Ascending aorta (tissue), 2 donors: ENCODE measurements around the gene KSR1. TPM values are rescaled to one million over a fixed set of nuclear protein-coding genes. Genes with fewer than 3 reads are reported as not detected.

Experiments used
- DNase-seq, 2 donors: peaks; one replicate each; pipeline ENCODE4 v3.0.0-alpha.2; 2019; ENCODE audit warnings: low spot score in 2 of 2
- H3K27ac ChIP-seq, 2 donors: fragments of 200-600 bp; sonication (generic); one replicate each; pipeline ENCODE4 v1.5.1; 2016 to 2017; ENCODE audit warnings: mild to moderate bottlenecking in 1 of 2
- H3K27me3 ChIP-seq: fragments of 200-600 bp; sonication (generic); one replicate; pipeline ENCODE4 v1.5.1; 2017
- H3K36me3 ChIP-seq, 2 donors: fragments of 200-600 bp; sonication (generic); one replicate each; pipeline ENCODE4 v1.5.1; 2016
- H3K4me1 ChIP-seq, 2 donors: fragments of 200-600 bp; sonication (generic); one replicate each; pipeline ENCODE4 v1.5.1; 2016 to 2017; ENCODE audit warnings: mild to moderate bottlenecking in 1 of 2
- H3K4me3 ChIP-seq, 2 donors: fragments of 200-600 bp; sonication (generic); one replicate each; pipeline ENCODE4 v1.5.1; 2016 to 2017; ENCODE audit warnings: mild to moderate bottlenecking in 1 of 2
- H3K9me3 ChIP-seq, 2 donors: fragments of 200-600 bp; sonication (generic); one replicate each; pipeline ENCODE4 v1.5.1; 2016
- CTCF ChIP-seq, 3 experiments: fragments of 200-600 bp in 2 of 3; fragments of 450-650 bp in 1 of 3; sonication (generic) in 2 of 3; IDR thresholded peaks; one replicate each; pipeline ENCODE4 v1.5.1; 2016 to 2019; ENCODE audit warnings: antibody characterized with exemption in 3 of 3, mild to moderate bottlenecking in 1 of 3, moderate library complexity in 1 of 3
- intact Hi-C: fragments of 100-400 bp; cut with DNase I; formaldehyde crosslinking; loops from one replicate; pipeline ENCODE4 v1.15.1; 2023
- total RNA-seq: library from RNA; depleted of rRNA; stranded (reverse); fragments of >200 nt; gene quantifications from one replicate; pipeline ENCODE4 v1.1.0, GENCODE V29; 2016

The KSR1 gene
- total RNA-seq, 1 donor from 2014 or later: 42.6 TPM

- no peak overlapping the region for H3K27ac ChIP-seq
- intact Hi-C loops: no loop called here
- TF ChIP-seq CTCF (IDR thresholded peaks at IDR 0.05): no peak
- H3K36me3 ChIP-seq: no peaks in the 10 kb centered on the region
- peaks cover 1 to 4% of the 10 kb centered on the region in 2 donors for H3K4me1 ChIP-seq
- DNase-seq: no peak
- H3K9me3 ChIP-seq: no peaks in the 10 kb centered on the region
- no peak overlapping the region for H3K4me3 ChIP-seq
- H3K27me3 ChIP-seq: no peaks in the 10 kb centered on the region
These were observed 69.1 kb downstream of the KSR1 start for GRCh38 chr17:27525316-27525715.

- intact Hi-C loops: no loop called here
- H3K27ac ChIP-seq: no peak overlapping the region
- H3K36me3 ChIP-seq: no peaks in the 10 kb centered on the region
- H3K27me3 ChIP-seq: no peaks in the 10 kb centered on the region
- peaks cover 5 to 8% of the 10 kb centered on the region in 2 donors for H3K4me1 ChIP-seq
- H3K9me3 ChIP-seq: no peaks in the 10 kb centered on the region
- H3K4me3 ChIP-seq: no peak overlapping the region
- TF ChIP-seq CTCF (IDR thresholded peaks at IDR 0.05): no peak
- no peak for DNase-seq
These were observed 69.8 kb downstream of the KSR1 start for GRCh38 chr17:27525836-27526603.

DNA sequence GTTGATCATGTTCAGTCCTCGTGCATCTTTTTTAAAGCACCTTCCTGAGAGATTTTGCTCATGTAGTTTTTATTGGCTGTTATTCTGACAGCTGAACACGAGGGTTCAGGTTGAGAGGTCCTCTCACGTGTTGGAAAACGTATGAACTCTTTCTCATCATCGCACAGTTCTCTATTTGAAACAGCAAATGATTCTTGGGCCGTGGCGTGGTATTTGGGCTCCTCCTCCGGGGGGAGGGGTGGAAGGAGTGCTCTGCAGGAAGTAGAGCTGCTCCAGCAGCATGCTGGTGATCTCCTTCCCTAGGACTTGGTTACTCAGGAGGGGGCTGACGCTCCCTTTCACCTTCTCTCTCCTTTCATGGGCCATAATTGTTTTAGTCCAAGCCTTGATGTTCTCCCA, 70.4 kb downstream of the KSR1 start:
- H3K9me3 ChIP-seq: no peaks in the 10 kb centered on the region
- DNase-seq: no peak
- H3K36me3 ChIP-seq: no peaks in the 10 kb centered on the region
- intact Hi-C loops: no loop called here
- H3K27ac ChIP-seq: no peak overlapping the region
- H3K27me3 ChIP-seq: no peaks in the 10 kb centered on the region
- no peak overlapping the region for H3K4me3 ChIP-seq
- TF ChIP-seq CTCF (IDR thresholded peaks at IDR 0.05): no peak
- H3K4me1 ChIP-seq: peaks cover 7 to 13% of the 10 kb centered on the region in 2 donors

DNA sequence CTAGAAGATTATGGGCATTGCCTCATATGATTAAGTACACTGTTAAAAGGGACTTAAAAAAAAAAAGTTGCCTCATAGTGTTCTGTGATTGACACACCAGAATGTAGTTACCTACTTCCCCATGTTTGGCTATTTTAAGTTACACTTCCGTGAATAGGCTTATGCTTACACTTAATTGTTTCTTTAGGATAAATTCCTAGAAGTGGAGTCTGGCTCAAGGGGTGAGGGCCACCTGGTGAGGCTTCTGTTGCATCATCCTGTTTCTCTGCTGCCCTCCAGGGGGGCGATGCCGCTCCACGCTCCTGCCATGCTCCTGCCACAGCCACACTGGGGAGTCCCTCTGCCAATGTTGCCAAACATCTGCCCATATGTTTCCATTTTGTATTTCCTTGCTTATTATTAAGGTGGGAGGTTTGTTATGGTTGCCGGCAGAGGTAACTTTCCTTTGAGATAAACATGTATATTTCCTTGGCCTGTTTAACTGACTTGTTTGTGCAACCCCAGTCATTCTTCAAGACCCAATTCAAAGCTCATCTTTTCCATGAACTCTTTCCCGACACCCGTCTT, 73.1 kb downstream of the KSR1 start:
- Histone ChIP-seq H3K27me3 (no peaks in the 10 kb centered on the region), H3K27ac (no peak overlapping the region), H3K9me3 (no peaks in the 10 kb centered on the region), H3K4me1 (peaks cover 12 to 20% of the 10 kb centered on the region in 2 donors), H3K36me3 (no peaks in the 10 kb centered on the region), H3K4me3 (no peak overlapping the region)
- TF ChIP-seq CTCF (IDR thresholded peaks at IDR 0.05): no peak
- intact Hi-C loops: no loop called here
- no peak for DNase-seq

DNA sequence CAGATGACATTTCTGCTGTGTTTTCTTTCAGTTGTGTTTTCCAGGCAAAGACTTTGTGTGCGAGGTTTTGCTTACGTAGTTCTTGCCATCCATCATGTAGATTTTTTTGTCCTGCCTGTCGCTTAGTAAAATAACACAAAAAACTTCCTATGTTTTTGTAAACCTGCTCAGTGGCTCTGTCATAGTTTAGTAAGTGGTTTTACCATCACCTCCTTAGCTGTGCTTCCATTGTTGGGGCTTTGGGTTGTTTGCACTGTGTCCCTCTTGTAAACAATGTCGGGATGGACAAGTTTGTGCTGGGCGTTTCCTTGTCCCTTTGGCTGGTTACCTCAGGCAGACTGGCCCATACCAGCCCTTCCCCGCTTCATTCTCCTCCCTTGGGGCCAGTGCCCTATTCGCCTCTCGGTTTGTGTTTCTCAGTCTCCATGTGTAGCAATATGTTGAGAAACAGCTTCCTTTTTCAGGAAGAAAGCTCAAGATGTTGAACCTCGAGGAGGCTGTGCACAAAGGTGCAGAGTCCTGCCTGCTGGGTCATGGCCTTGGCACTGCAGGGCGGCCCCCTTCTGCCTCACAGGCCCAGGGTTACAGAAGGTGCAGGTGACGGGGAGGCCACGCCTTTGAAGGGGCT, 74.6 kb downstream of the KSR1 start:
- Histone ChIP-seq H3K4me3 (no peak overlapping the region), H3K4me1 (peaks cover 12 to 20% of the 10 kb centered on the region in 2 donors), H3K36me3 (no peaks in the 10 kb centered on the region), H3K27me3 (no peaks in the 10 kb centered on the region), H3K9me3 (no peaks in the 10 kb centered on the region), H3K27ac (peak overlapping the region; percentile 41 to 42)
- intact Hi-C loops: no loop called here
- DNase-seq: peak; percentile 23 to 76
- no peak for TF ChIP-seq CTCF (IDR thresholded peaks at IDR 0.05)
